ENCODE data around the gene IBTK.
"Not testable (repeated sequence)": the region's sequence is repeated elsewhere in the genome, so short reads cannot be mapped to it uniquely, and the experiment has no call there.

IBTK gene

GRCh38 chr6:82259389-82259788, 11.8 kb upstream of the IBTK start:
- TF ChIP-seq CTCF (IDR thresholded peaks at IDR 0.05) = no peak
- no peak for DNase-seq (ENCODE audit: low spot score)
- Histone ChIP-seq H3K27ac (no peak overlapping the region), H3K4me3 (no peak overlapping the region)

- H3K27ac ChIP-seq = no peak overlapping the region
- H3K4me3 ChIP-seq = no peak overlapping the region
- TF ChIP-seq CTCF (IDR thresholded peaks at IDR 0.05) = no peak
- DNase-seq (ENCODE audit: low spot score) = no peak
Observed at GRCh38 chr6:82257088-82257774, 9.7 kb upstream of the IBTK start.

GRCh38 chr6:82254722-82255121, 7.2 kb upstream of the IBTK start:
- DNase-seq (ENCODE audit: low spot score); H3K4me3 ChIP-seq; H3K27ac ChIP-seq: not testable (repeated sequence)

- no peak overlapping the region for H3K4me3 ChIP-seq
- no peak for DNase-seq (ENCODE audit: low spot score)
- TF ChIP-seq CTCF (IDR thresholded peaks at IDR 0.05) = peak; percentile 16
Observed at GRCh38 chr6:82251942-82252341, 4.4 kb upstream of the IBTK start.

GRCh38 chr6:82249381-82250253, 2.1 kb upstream of the IBTK start:
- DNase-seq (ENCODE audit: low spot score) = no peak
- H3K4me3 ChIP-seq = no peak overlapping the region
- no peak for TF ChIP-seq CTCF (IDR thresholded peaks at IDR 0.05)
- no peak overlapping the region for H3K27ac ChIP-seq

More at GRCh38 chr6:82251942-82252341, 4.4 kb upstream of the IBTK start:
- H3K27ac ChIP-seq = no peak overlapping the region

- H3K27ac ChIP-seq = peak overlapping the region; percentile 88 to 97
- DNase-seq (ENCODE audit: low spot score) = no peak
- peak overlapping the region; percentile 98 for H3K4me3 ChIP-seq
- no peak for TF ChIP-seq CTCF (IDR thresholded peaks at IDR 0.05)
Observed at GRCh38 chr6:82248273-82248735, 760 bp upstream of the IBTK start.

- Histone ChIP-seq H3K4me3 (peak overlapping the region; percentile 98), H3K27ac (peak overlapping the region; percentile 88 to 97)
- DNase-seq (ENCODE audit: low spot score) = no peak
- no peak for TF ChIP-seq CTCF (IDR thresholded peaks at IDR 0.05)
Observed at GRCh38 chr6:82246802-82247504, 591 bp downstream of the IBTK start.
